ENCODE measurements around the gene OSBPL3.

Gene OSBPL3

GRCh38 chr7:24987331-24987842 is 7.4 kb upstream of the OSBPL3 start:
- no peaks in the 10 kb centered on the region for H3K36me3 ChIP-seq (ENCODE audit: low read length)
- no peaks in the 10 kb centered on the region for H3K9me3 ChIP-seq (ENCODE audit: insufficient read depth, low read length)
- H3K4me3 ChIP-seq (ENCODE audit: insufficient read depth, low read length, poor library complexity, severe bottlenecking), result no peak overlapping the region
- H3K27me3 ChIP-seq (ENCODE audit: low read length), result no peaks in the 10 kb centered on the region
- H3K4me2 ChIP-seq (ENCODE audit: low read depth, low read length, poor library complexity, severe bottlenecking), result no peak overlapping the region
- TF ChIP-seq CTCF (IDR thresholded peaks at IDR 0.05; ENCODE audit: insufficient read depth, low read length, poor library complexity, severe bottlenecking) (no peak), EZH2phosphoT487 (conservative IDR thresholded peaks at IDR 0.05; ENCODE audit: low read length) (no peak)
- no peak overlapping the region for H2AFZ ChIP-seq (ENCODE audit: low read depth, low read length, severe bottlenecking)
- no peaks in the 10 kb centered on the region for H3K79me2 ChIP-seq (ENCODE audit: insufficient read depth, low read length)
- H3K9me2 ChIP-seq (replicated peaks; ENCODE audit: insufficient read depth, low read length), result no peaks in the 10 kb centered on the region
- no peak overlapping the region for H3K9ac ChIP-seq (ENCODE audit: low read length)
- no peak overlapping the region for H3K27ac ChIP-seq (ENCODE audit: low read depth, low read length)
- H3F3A ChIP-seq (ENCODE audit: insufficient read depth), result peaks cover 5% of the 10 kb centered on the region; the same call in 1 of the 2 replicates
- no peaks in the 10 kb centered on the region for H4K20me1 ChIP-seq (ENCODE audit: low read depth, low read length)

GRCh38 chr7:24982917-24983316 is 2.9 kb upstream of the OSBPL3 start:
- Histone ChIP-seq H3K9ac (ENCODE audit: low read length) (no peak overlapping the region), H3K4me2 (ENCODE audit: low read depth, low read length, poor library complexity, severe bottlenecking) (no peak overlapping the region), H3K79me2 (ENCODE audit: insufficient read depth, low read length) (peaks cover 21% of the 10 kb centered on the region), H3K27me3 (ENCODE audit: low read length) (no peaks in the 10 kb centered on the region), H3K9me3 (ENCODE audit: insufficient read depth, low read length) (no peaks in the 10 kb centered on the region), H3K9me2 (replicated peaks; ENCODE audit: insufficient read depth, low read length) (no peaks in the 10 kb centered on the region), H2AFZ (ENCODE audit: low read depth, low read length, severe bottlenecking) (no peak overlapping the region), H3K27ac (ENCODE audit: low read depth, low read length) (no peak overlapping the region), H3F3A (ENCODE audit: insufficient read depth) (peaks cover 12% of the 10 kb centered on the region; the same call in 1 of the 2 replicates), H3K36me3 (ENCODE audit: low read length) (no peaks in the 10 kb centered on the region), H4K20me1 (ENCODE audit: low read depth, low read length) (peaks cover 11% of the 10 kb centered on the region; the same call in 1 of the 2 replicates), H3K4me3 (ENCODE audit: insufficient read depth, low read length, poor library complexity, severe bottlenecking) (no peak overlapping the region)
- TF ChIP-seq EZH2phosphoT487 (conservative IDR thresholded peaks at IDR 0.05; ENCODE audit: low read length), result no peak
- TF ChIP-seq CTCF (IDR thresholded peaks at IDR 0.05; ENCODE audit: insufficient read depth, low read length, poor library complexity, severe bottlenecking), result no peak

- H3K4me2 ChIP-seq (ENCODE audit: low read depth, low read length, poor library complexity, severe bottlenecking), result peak overlapping the region; percentile 62
- H3K27me3 ChIP-seq (ENCODE audit: low read length), result no peaks in the 10 kb centered on the region
- no peaks in the 10 kb centered on the region for H3K9me3 ChIP-seq (ENCODE audit: insufficient read depth, low read length)
- TF ChIP-seq CTCF (IDR thresholded peaks at IDR 0.05; ENCODE audit: insufficient read depth, low read length, poor library complexity, severe bottlenecking) (no peak), EZH2phosphoT487 (conservative IDR thresholded peaks at IDR 0.05; ENCODE audit: low read length) (no peak)
- no peaks in the 10 kb centered on the region for H3K9me2 ChIP-seq (replicated peaks; ENCODE audit: insufficient read depth, low read length)
- H3F3A ChIP-seq (ENCODE audit: insufficient read depth), result peaks cover 12% of the 10 kb centered on the region; the same call in 1 of the 2 replicates
- H4K20me1 ChIP-seq (ENCODE audit: low read depth, low read length), result peaks cover 21% of the 10 kb centered on the region; the same call in 1 of the 2 replicates
- H3K27ac ChIP-seq (ENCODE audit: low read depth, low read length), result no peak overlapping the region
- H3K4me3 ChIP-seq (ENCODE audit: insufficient read depth, low read length, poor library complexity, severe bottlenecking), result peak overlapping the region; percentile 79
- H3K79me2 ChIP-seq (ENCODE audit: insufficient read depth, low read length), result peaks cover 37% of the 10 kb centered on the region
- no peaks in the 10 kb centered on the region for H3K36me3 ChIP-seq (ENCODE audit: low read length)
- peak overlapping the region; percentile 84 for H3K9ac ChIP-seq (ENCODE audit: low read length)
- H2AFZ ChIP-seq (ENCODE audit: low read depth, low read length, severe bottlenecking), result peak overlapping the region; percentile 54
Measured at GRCh38 chr7:24981171-24981951, 1.4 kb upstream of the OSBPL3 start.
